Tibial nerve (tissue), 4 donors: ENCODE data around the gene XYLT1. TPM values are rescaled to one million over a fixed set of nuclear protein-coding genes. Genes with fewer than 3 reads are reported as not detected.

Experiments
- DNase-seq, 2 donors: peaks; one replicate each; pipeline ENCODE4 v3.0.0-alpha.2; 2019; ENCODE audit warnings: low spot score in 2 of 2
- H3K27ac ChIP-seq, 4 donors: fragments of 200-600 bp; sonication (generic) in 3 of 4; one replicate each; pipeline ENCODE4 v1.5.1; 2017 to 2019; ENCODE audit warnings: mild to moderate bottlenecking in 1 of 4
- H3K27me3 ChIP-seq, 2 donors: fragments of 200-600 bp; sonication (generic) in 1 of 2; one replicate each; pipeline versions ENCODE4 v1.5.1 to v1.6.0; 2017 to 2019
- H3K36me3 ChIP-seq, 3 donors: fragments of 200-600 bp; sonication (generic); one replicate each; pipeline ENCODE4 v1.5.1; 2018 to 2019
- H3K4me1 ChIP-seq, 4 donors: fragments of 200-600 bp; sonication (generic) in 3 of 4; one replicate each; pipeline ENCODE4 v1.5.1; 2017 to 2019
- H3K4me3 ChIP-seq, 4 donors: fragments of 200-600 bp; sonication (generic) in 3 of 4; one replicate each; pipeline ENCODE4 v1.5.1; 2017 to 2019; ENCODE audit warnings: mild to moderate bottlenecking in 1 of 4, moderate library complexity in 1 of 4
- H3K9me3 ChIP-seq, 4 donors: fragments of 200-600 bp; sonication (generic) in 3 of 4; one replicate each; pipeline ENCODE4 v1.5.1; 2017 to 2019
- EP300 ChIP-seq, 2 donors: sonication (generic); formaldehyde crosslinking; IDR thresholded peaks; one replicate each; pipeline ENCODE4 v1.6.1; 2017; ENCODE audit warnings: antibody characterized with exemption in 2 of 2, mild to moderate bottlenecking in 1 of 2
- POLR2A ChIP-seq, 2 donors: fragments of 450-650 bp; IDR thresholded peaks; one replicate each; pipeline ENCODE4 v1.6.1; 2017; ENCODE audit warnings: antibody characterized with exemption in 2 of 2, mild to moderate bottlenecking in 2 of 2, moderate library complexity in 2 of 2
- WGBS, 2 donors: methylation state at CpG; one replicate each; pipeline ENCODE4 v1.1.5; 2018; 5-methylcytosine and 5-hydroxymethylcytosine counted together
- total RNA-seq, 4 donors: library from RNA; depleted of rRNA; stranded (reverse); fragments of >200 nt; gene quantifications; one replicate each; pipeline ENCODE4 v1.1.0, GENCODE V29; 2016
- TF ChIP-seq, protein P1 (sequence below), 5 experiments: fragments of 200-600 bp in 3 of 5; fragments of 450-650 bp in 2 of 5; sonication (generic) in 3 of 5; IDR thresholded peaks; one replicate each; pipeline ENCODE4 v1.5.1; 2016 to 2019; ENCODE audit warnings: antibody characterized with exemption in 5 of 5, mild to moderate bottlenecking in 3 of 5, moderate library complexity in 2 of 5

The XYLT1 gene
- total RNA-seq, 4 donors from 2014 or later, result 13.8 to 23.1 (median 14.8) TPM

DNA sequence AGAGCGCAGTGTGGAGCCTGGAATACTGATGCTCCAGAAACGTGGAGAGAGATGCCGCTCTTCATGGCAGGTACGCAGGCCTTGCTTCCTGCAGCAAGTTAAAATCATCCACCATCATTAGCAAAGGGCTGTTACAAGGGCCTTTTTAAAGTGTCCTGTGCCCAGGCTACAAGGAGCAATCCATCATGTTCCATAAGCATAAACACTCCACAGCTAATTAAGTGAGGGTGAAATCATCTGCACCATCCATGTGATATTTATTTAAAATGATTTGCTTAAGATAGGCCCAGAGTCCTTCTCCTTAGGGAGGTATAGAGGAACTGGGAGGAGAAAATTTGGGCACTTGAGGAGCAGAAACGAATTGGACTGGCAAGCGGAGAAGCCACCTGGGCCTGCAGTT, 372.1 kb downstream of the XYLT1 start:
- Histone ChIP-seq H3K4me1 (no peaks in the 10 kb centered on the region), H3K36me3 (peaks cover 0 to 2% (median 0%) of the 10 kb centered on the region in 3 donors), H3K4me3 (no peak overlapping the region), H3K9me3 (no peaks in the 10 kb centered on the region), H3K27ac (no peak overlapping the region), H3K27me3 (no peaks in the 10 kb centered on the region)
- TF ChIP-seq POLR2A (IDR thresholded peaks at IDR 0.05) (no peak), EP300 (IDR thresholded peaks at IDR 0.05) (no peak)
- TF ChIP-seq, protein P1, sequence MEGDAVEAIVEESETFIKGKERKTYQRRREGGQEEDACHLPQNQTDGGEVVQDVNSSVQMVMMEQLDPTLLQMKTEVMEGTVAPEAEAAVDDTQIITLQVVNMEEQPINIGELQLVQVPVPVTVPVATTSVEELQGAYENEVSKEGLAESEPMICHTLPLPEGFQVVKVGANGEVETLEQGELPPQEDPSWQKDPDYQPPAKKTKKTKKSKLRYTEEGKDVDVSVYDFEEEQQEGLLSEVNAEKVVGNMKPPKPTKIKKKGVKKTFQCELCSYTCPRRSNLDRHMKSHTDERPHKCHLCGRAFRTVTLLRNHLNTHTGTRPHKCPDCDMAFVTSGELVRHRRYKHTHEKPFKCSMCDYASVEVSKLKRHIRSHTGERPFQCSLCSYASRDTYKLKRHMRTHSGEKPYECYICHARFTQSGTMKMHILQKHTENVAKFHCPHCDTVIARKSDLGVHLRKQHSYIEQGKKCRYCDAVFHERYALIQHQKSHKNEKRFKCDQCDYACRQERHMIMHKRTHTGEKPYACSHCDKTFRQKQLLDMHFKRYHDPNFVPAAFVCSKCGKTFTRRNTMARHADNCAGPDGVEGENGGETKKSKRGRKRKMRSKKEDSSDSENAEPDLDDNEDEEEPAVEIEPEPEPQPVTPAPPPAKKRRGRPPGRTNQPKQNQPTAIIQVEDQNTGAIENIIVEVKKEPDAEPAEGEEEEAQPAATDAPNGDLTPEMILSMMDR (IDR thresholded peaks at IDR 0.05), result no peak
- WGBS, 2 donors, result 84 to 86% methylated on average over 6 of the region's 6 CpGs
- DNase-seq, result no peak

- TF ChIP-seq POLR2A (IDR thresholded peaks at IDR 0.05) (no peak), EP300 (IDR thresholded peaks at IDR 0.05) (no peak)
- TF ChIP-seq, protein P1 (IDR thresholded peaks at IDR 0.05), result no peak
- Histone ChIP-seq H3K27ac (no peak overlapping the region), H3K4me1 (no peaks in the 10 kb centered on the region), H3K4me3 (no peak overlapping the region), H3K9me3 (no peaks in the 10 kb centered on the region), H3K36me3 (no peaks in the 10 kb centered on the region), H3K27me3 (no peaks in the 10 kb centered on the region)
- no peak for DNase-seq
- WGBS, 2 donors, result 44 to 51% methylated on average over 2 of the region's 2 CpGs
Measured at GRCh38 chr16:17084130-17084529, 386.6 kb downstream of the XYLT1 start.

GRCh38 chr16:17083628-17084027, 387.1 kb downstream of the XYLT1 start:
- no peak for DNase-seq
- no peaks in the 10 kb centered on the region for H3K27me3 ChIP-seq
- H3K36me3 ChIP-seq, result no peaks in the 10 kb centered on the region
- no peaks in the 10 kb centered on the region for H3K9me3 ChIP-seq
- TF ChIP-seq EP300 (IDR thresholded peaks at IDR 0.05) (no peak), POLR2A (IDR thresholded peaks at IDR 0.05) (no peak)
- TF ChIP-seq, protein P1 (IDR thresholded peaks at IDR 0.05), result no peak
- H3K4me1 ChIP-seq, result no peaks in the 10 kb centered on the region
- no peak overlapping the region for H3K27ac ChIP-seq
- no peak overlapping the region for H3K4me3 ChIP-seq
- WGBS, 2 donors, result 0 to 13% methylated on average over 1 of the region's 1 CpG

- Histone ChIP-seq H3K4me1 (no peaks in the 10 kb centered on the region), H3K9me3 (no peaks in the 10 kb centered on the region), H3K4me3 (no peak overlapping the region), H3K27me3 (no peaks in the 10 kb centered on the region), H3K36me3 (no peaks in the 10 kb centered on the region), H3K27ac (no peak overlapping the region)
- no peak for TF ChIP-seq POLR2A (IDR thresholded peaks at IDR 0.05)
- DNase-seq, result no peak
- WGBS, 2 donors, result 59 to 65% methylated on average over 7 of the region's 7 CpGs
Measured at GRCh38 chr16:17082095-17082882, 388.5 kb downstream of the XYLT1 start.

GRCh38 chr16:17080105-17080504, 390.7 kb downstream of the XYLT1 start:
- Histone ChIP-seq H3K4me3 (no peak overlapping the region), H3K36me3 (no peaks in the 10 kb centered on the region), H3K27ac (no peak overlapping the region), H3K9me3 (no peaks in the 10 kb centered on the region), H3K4me1 (no peaks in the 10 kb centered on the region), H3K27me3 (no peaks in the 10 kb centered on the region)
- TF ChIP-seq EP300 (IDR thresholded peaks at IDR 0.05) (no peak), POLR2A (IDR thresholded peaks at IDR 0.05) (no peak)
- TF ChIP-seq, protein P1 (IDR thresholded peaks at IDR 0.05), result no peak
- DNase-seq, result no peak
- WGBS, 2 donors, result 56 to 78% methylated on average over 1 of the region's 1 CpG
